HEK293 (cell line): ENCODE data around the gene GMDS.
"Not testable (repeated sequence)": the region's sequence is repeated elsewhere in the genome, so short reads cannot be mapped to it uniquely, and the experiment has no call there.

Experiments used
- CTCF ChIA-PET: fragments of 350-600 bp; formaldehyde crosslinking; extraction: SDS; loops from one replicate; lab custom pipeline; 2021; ENCODE audit warnings: antibody characterized with exemption; lab: Yijun Ruan, JAX
- POLR2A ChIA-PET: fragments of 300-600 bp; formaldehyde crosslinking; extraction: SDS; loops from one replicate; lab custom pipeline; 2020; ENCODE audit warnings: antibody characterized with exemption, inconsistent platforms; lab: Yijun Ruan, JAX
- H3K27ac ChIP-seq: fragments of 200-500 bp; sonication (Bioruptor generic); 2 replicates; pipeline ENCODE4 v1.5.1; 2014; ENCODE audit warnings: low read depth, low read length, control low read depth, inconsistent platforms; ENCODE audit errors: extremely low read depth
- H3K36me3 ChIP-seq, 2 experiments: fragments of 200-500 bp in 1 of 2; sonication (Bioruptor generic) in 1 of 2; 1 replicate in 1 of 2; 2 replicates in 1 of 2; pipeline ENCODE4 v1.5.1; 2014 to 2017; ENCODE audit warnings: inconsistent platforms in 2 of 2, low read length in 2 of 2; ENCODE audit not compliant: control insufficient read depth in 2 of 2, insufficient read depth in 1 of 2
- H3K4me1 ChIP-seq: fragments of 200-500 bp; sonication (Bioruptor generic); 2 replicates; pipeline ENCODE4 v1.5.1; 2014; ENCODE audit warnings: mild to moderate bottlenecking, low read length, inconsistent platforms; ENCODE audit not compliant: control insufficient read depth, insufficient read depth
- H3K4me3 ChIP-seq: 2 replicates; pipeline ENCODE4 v1.5.1; 2011; ENCODE audit warnings: low read depth, mild to moderate bottlenecking, control low read depth, low read length, moderate library complexity
- H3K9me3 ChIP-seq: fragments of 200-500 bp; sonication (Bioruptor generic); 2 replicates; pipeline ENCODE4 v1.5.1; 2014; ENCODE audit warnings: low read depth, low read length, inconsistent platforms; ENCODE audit not compliant: control insufficient read depth, insufficient read depth
- BCL11A ChIP-seq: fragments of 450-650 bp; formaldehyde crosslinking; IDR thresholded peaks from 2 replicates; pipeline ENCODE4 v1.5.1; 2016; ENCODE audit warnings: low read depth, missing biosample characterization, missing genetic modification characterization
- EGR2 ChIP-seq: fragments of 450-650 bp; formaldehyde crosslinking; IDR thresholded peaks from 2 replicates; pipeline ENCODE4 v1.5.1; 2016; ENCODE audit warnings: low read depth, missing biosample characterization, missing genetic modification characterization
- PRDM1 ChIP-seq: fragments of 450-650 bp; formaldehyde crosslinking; IDR thresholded peaks from 2 replicates; pipeline ENCODE4; 2016; ENCODE audit warnings: missing biosample characterization, missing genetic modification characterization
- ZFHX2 ChIP-seq: fragments of 450-650 bp; formaldehyde crosslinking; conservative IDR thresholded peaks from 2 replicates; pipeline ENCODE4 v1.5.1; 2016; ENCODE audit warnings: missing biosample characterization, missing genetic modification characterization
- ZNF121 ChIP-seq: fragments of 450-650 bp; formaldehyde crosslinking; IDR thresholded peaks from 2 replicates; pipeline ENCODE4 v1.5.1; 2016; ENCODE audit warnings: missing biosample characterization, missing genetic modification characterization
- ZNF148 ChIP-seq: fragments of 450-650 bp; formaldehyde crosslinking; IDR thresholded peaks from 2 replicates; pipeline ENCODE4 v1.5.0; 2017; ENCODE audit warnings: missing biosample characterization, missing genetic modification characterization, borderline replicate concordance
- ZNF2 ChIP-seq: fragments of 450-650 bp; formaldehyde crosslinking; IDR thresholded peaks from 2 replicates; pipeline ENCODE4 v1.5.1; 2016; ENCODE audit warnings: missing biosample characterization, missing genetic modification characterization
- ZNF394 ChIP-seq: fragments of 450-650 bp; formaldehyde crosslinking; IDR thresholded peaks from 2 replicates; pipeline ENCODE4 v1.5.1; 2016; ENCODE audit warnings: missing biosample characterization, missing genetic modification characterization, mild to moderate bottlenecking, moderate library complexity, borderline replicate concordance
- ZNF529 ChIP-seq: fragments of 450-650 bp; formaldehyde crosslinking; IDR thresholded peaks from 2 replicates; pipeline ENCODE4 v1.5.1; 2017; ENCODE audit warnings: missing genetic modification characterization, missing biosample characterization; ENCODE audit not compliant: insufficient replicate concordance
- ZNF585B ChIP-seq: fragments of 450-650 bp; formaldehyde crosslinking; IDR thresholded peaks from 2 replicates; pipeline ENCODE4 v1.5.1; 2016; ENCODE audit warnings: missing biosample characterization, missing genetic modification characterization
- ZNF654 ChIP-seq: fragments of 450-650 bp; formaldehyde crosslinking; IDR thresholded peaks from 2 replicates; pipeline ENCODE4 v1.5.1; 2016; ENCODE audit warnings: low read depth, missing biosample characterization, missing genetic modification characterization
- ZNF660 ChIP-seq: fragments of 450-650 bp; IDR thresholded peaks from 2 replicates; pipeline ENCODE4 v1.5.1; 2018; ENCODE audit warnings: missing biosample characterization, mild to moderate bottlenecking, missing genetic modification characterization
- ZNF670 ChIP-seq: fragments of 450-650 bp; formaldehyde crosslinking; IDR thresholded peaks from 2 replicates; pipeline ENCODE4 v1.5.1; 2016; ENCODE audit warnings: missing biosample characterization, missing genetic modification characterization, low read depth
- ZNF677 ChIP-seq: fragments of 450-650 bp; IDR thresholded peaks from 2 replicates; pipeline ENCODE4 v1.5.0; 2018; ENCODE audit warnings: missing biosample characterization, mild to moderate bottlenecking, missing genetic modification characterization, moderate library complexity
- ZNF768 ChIP-seq: fragments of 450-650 bp; formaldehyde crosslinking; IDR thresholded peaks from 2 replicates; pipeline ENCODE4 v1.5.1; 2018; ENCODE audit warnings: missing biosample characterization, mild to moderate bottlenecking, missing genetic modification characterization
- ZNF843 ChIP-seq: fragments of 450-650 bp; formaldehyde crosslinking; IDR thresholded peaks from 2 replicates; pipeline ENCODE4 v1.5.1; 2016; ENCODE audit warnings: missing biosample characterization, missing genetic modification characterization
- TF ChIP-seq, protein P1 (sequence below): fragments of 450-650 bp; formaldehyde crosslinking; IDR thresholded peaks from 2 replicates; pipeline ENCODE4 v1.5.1; 2016; ENCODE audit warnings: missing biosample characterization, missing genetic modification characterization
- TF ChIP-seq, protein P2 (sequence below): fragments of 450-650 bp; formaldehyde crosslinking; IDR thresholded peaks from 2 replicates; pipeline ENCODE4 v1.5.1; 2017; ENCODE audit warnings: missing biosample characterization, missing genetic modification characterization
- TF ChIP-seq, protein P3 (sequence below): fragments of 450-650 bp; formaldehyde crosslinking; IDR thresholded peaks from 2 replicates; pipeline ENCODE4 v1.5.1; 2017; ENCODE audit warnings: missing biosample characterization, missing genetic modification characterization
- TF ChIP-seq, protein P4 (sequence below): fragments of 450-650 bp; formaldehyde crosslinking; IDR thresholded peaks from 2 replicates; pipeline ENCODE4 v1.5.1; 2016; ENCODE audit warnings: missing biosample characterization, missing genetic modification characterization

Gene GMDS

DNA sequence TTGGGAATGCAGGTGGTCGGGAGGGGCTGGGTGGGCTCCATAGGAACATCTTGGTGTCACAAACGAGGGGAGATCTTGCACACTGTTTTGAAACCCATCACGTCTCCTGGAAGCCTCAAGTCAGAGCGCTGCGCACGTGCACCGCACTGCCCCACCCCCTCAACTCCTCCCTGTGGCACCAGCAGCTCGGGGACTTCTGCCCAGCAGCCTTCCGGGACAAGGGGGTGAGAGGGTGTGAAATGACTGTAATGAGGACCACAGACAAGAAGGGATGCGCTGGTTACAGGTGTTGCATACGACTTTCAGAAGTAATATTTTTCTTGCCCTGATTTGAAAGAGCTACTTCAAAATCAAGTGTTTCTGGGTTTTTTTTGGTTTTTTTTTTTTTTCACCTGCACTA lies 575.4 kb downstream of the GMDS start (continued):
- TF ChIP-seq ZNF148 (no peak), ZNF394 (tag by site-specific recombination) (no peak)

- H3K4me1 ChIP-seq = peaks cover 26% of the 10 kb centered on the region
- H3K4me3 ChIP-seq, CTCF ChIA-PET, H3K27ac ChIP-seq, H3K36me3 ChIP-seq, POLR2A ChIA-PET, H3K9me3 ChIP-seq: not testable (repeated sequence)
- TF ChIP-seq, protein P1, sequence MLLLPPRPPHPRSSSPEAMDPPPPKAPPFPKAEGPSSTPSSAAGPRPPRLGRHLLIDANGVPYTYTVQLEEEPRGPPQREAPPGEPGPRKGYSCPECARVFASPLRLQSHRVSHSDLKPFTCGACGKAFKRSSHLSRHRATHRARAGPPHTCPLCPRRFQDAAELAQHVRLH = peak; percentile 81
- TF ChIP-seq ZNF121 (tag by site-specific recombination) = peak; percentile 89
Observed at GRCh38 chr6:1668456-1668855, 576.9 kb downstream of the GMDS start.

- Histone ChIP-seq H3K9me3 (no peaks in the 10 kb centered on the region), H3K36me3 (no peaks in the 10 kb centered on the region), H3K4me3 (no peak overlapping the region), H3K27ac (peak overlapping the region; percentile 68), H3K4me1 (peaks cover 26% of the 10 kb centered on the region)
- TF ChIP-seq ZNF670 (tag by site-specific recombination) (no peak), ZNF585B (no peak), EGR2 (tag by site-specific recombination) (no peak), ZNF677 (tag by site-specific recombination) (peak; percentile 47; the same call in 1 of the 2 replicates), ZFHX2 (tag by site-specific recombination) (no peak), ZNF2 (tag by site-specific recombination) (no peak), ZNF654 (tag by site-specific recombination) (no peak), ZNF529 (tag by site-specific recombination) (no peak)
- ChIA-PET CTCF (no interaction called here), POLR2A (interaction anchor here (1.1 to 1.6 kb wide), 6 partner anchors 19 to 57 kb away, joined by 4 to 7 read pairs (median 6); no protein-coding TSS in a partner anchor)
Observed at GRCh38 chr6:1667805-1668175, 577.6 kb downstream of the GMDS start.

DNA sequence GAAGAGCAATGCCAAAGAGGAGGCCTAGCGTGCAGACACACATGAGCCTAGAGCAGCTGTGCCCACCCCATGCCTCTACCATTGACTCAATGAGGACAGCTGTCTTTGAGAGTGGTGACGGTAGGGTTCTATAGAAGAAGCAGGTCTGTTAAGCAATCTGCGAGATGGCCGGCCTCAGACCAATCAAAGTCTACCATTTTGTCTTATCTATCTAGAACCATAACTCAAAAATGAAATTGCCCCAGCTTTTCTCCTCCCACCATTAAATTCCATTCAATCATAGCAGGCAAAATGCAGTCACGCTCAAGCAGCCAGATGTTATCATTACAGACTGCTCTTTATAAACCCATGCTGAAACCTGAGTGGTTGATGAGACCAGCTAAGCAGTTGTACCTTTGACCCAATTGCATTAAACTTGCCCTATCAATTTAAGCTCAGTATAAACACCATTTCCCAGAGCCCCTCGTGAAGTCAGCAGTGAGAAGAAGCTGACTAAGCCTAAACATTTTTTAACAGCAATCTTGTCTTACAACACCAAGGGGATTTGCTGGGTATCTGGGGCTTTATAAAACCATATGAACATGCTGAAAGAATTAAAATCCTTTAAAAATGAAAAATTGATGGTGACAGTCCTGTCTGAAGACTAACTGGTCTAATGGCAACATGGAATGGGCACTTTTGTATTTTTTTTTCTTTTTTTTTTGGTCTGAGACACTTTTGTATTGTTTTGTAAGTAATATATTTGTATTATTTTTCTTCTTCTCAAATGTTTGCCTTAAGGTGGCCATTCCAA lies 578.2 kb downstream of the GMDS start:
- no peak overlapping the region for H3K4me3 ChIP-seq
- H3K4me1 ChIP-seq = peaks cover 26% of the 10 kb centered on the region
- ChIA-PET POLR2A (interaction anchor here (0.7 to 1.6 kb wide), 8 partner anchors 19 to 509 kb away, joined by 3 to 7 read pairs (median 6); no protein-coding TSS in a partner anchor), CTCF (interaction anchor here (0.5 to 1.0 kb wide), 2 partner anchors 19 to 240 kb away, joined by 3 read pairs; no protein-coding TSS in a partner anchor)
- H3K36me3 ChIP-seq = no peaks in the 10 kb centered on the region
- peak overlapping the region; percentile 79 for H3K27ac ChIP-seq
- H3K9me3 ChIP-seq = no peaks in the 10 kb centered on the region
- TF ChIP-seq ZNF843 (tag by site-specific recombination) (peak; percentile 100), BCL11A (tag by site-specific recombination) (peak; percentile 80; the same call in 1 of the 2 replicates), ZNF660 (no peak), ZNF768 (tag by site-specific recombination) (no peak), PRDM1 (tag by site-specific recombination) (no peak)
- TF ChIP-seq, protein P2, sequence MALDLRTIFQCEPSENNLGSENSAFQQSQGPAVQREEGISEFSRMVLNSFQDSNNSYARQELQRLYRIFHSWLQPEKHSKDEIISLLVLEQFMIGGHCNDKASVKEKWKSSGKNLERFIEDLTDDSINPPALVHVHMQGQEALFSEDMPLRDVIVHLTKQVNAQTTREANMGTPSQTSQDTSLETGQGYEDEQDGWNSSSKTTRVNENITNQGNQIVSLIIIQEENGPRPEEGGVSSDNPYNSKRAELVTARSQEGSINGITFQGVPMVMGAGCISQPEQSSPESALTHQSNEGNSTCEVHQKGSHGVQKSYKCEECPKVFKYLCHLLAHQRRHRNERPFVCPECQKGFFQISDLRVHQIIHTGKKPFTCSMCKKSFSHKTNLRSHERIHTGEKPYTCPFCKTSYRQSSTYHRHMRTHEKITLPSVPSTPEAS = no peak; the same call in 1 of the 2 replicates
- TF ChIP-seq, protein P3, sequence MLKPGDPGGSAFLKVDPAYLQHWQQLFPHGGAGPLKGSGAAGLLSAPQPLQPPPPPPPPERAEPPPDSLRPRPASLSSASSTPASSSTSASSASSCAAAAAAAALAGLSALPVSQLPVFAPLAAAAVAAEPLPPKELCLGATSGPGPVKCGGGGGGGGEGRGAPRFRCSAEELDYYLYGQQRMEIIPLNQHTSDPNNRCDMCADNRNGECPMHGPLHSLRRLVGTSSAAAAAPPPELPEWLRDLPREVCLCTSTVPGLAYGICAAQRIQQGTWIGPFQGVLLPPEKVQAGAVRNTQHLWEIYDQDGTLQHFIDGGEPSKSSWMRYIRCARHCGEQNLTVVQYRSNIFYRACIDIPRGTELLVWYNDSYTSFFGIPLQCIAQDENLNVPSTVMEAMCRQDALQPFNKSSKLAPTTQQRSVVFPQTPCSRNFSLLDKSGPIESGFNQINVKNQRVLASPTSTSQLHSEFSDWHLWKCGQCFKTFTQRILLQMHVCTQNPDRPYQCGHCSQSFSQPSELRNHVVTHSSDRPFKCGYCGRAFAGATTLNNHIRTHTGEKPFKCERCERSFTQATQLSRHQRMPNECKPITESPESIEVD (tag by site-specific recombination) = peak; percentile 97
- TF ChIP-seq, protein P4, sequence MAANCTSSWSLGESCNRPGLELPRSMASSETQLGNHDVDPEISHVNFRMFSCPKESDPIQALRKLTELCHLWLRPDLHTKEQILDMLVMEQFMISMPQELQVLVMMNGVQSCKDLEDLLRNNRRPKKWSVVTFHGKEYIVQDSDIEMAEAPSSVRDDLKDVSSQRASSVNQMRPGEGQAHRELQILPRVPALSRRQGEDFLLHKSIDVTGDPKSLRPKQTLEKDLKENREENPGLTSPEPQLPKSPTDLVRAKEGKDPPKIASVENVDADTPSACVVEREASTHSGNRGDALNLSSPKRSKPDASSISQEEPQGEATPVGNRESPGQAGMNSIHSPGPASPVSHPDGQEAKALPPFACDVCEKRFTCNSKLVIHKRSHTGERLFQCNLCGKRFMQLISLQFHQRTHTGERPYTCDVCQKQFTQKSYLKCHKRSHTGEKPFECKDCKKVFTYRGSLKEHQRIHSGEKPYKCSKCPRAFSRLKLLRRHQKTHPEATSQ (tag by site-specific recombination) = no peak
